Astrocyte (in vitro differentiated cells and primary cell): ENCODE results near the gene KCNN3. TPM values are rescaled to one million over a fixed set of nuclear protein-coding genes. Genes with fewer than 3 reads are reported as not detected.

Source experiments
- DNase-seq: peaks from one replicate; pipeline ENCODE4 v3.0.0-alpha.2; 2010; ENCODE audit warnings: low read depth
- FAIRE-seq: peaks from 2 replicates; lab custom pipeline; 2011; peaks lifted over from hg19 to GRCh38; lab: Jason Lieb, UNC
- H2AFZ ChIP-seq: 2 replicates; pipeline ENCODE4 v1.6.0; 2012; ENCODE audit warnings: low read depth, low read length, inconsistent platforms
- H3K27ac ChIP-seq: 2 replicates; pipeline ENCODE4 v1.5.1; 2011; ENCODE audit warnings: low read depth, low read length, inconsistent platforms
- H3K27me3 ChIP-seq: 2 replicates; pipeline ENCODE4 v1.6.0; 2011; ENCODE audit warnings: low read length, inconsistent platforms; ENCODE audit not compliant: insufficient read depth
- H3K36me3 ChIP-seq: 2 replicates; pipeline ENCODE4 v1.5.1; 2011; ENCODE audit warnings: low read length, inconsistent platforms; ENCODE audit not compliant: insufficient read depth
- H3K4me1 ChIP-seq: 2 replicates; pipeline ENCODE4 v1.5.1; 2011; ENCODE audit warnings: low read length, inconsistent platforms; ENCODE audit not compliant: insufficient read depth
- H3K4me2 ChIP-seq: 2 replicates; pipeline ENCODE4 v1.6.0; 2012; ENCODE audit warnings: low read length, inconsistent platforms
- H3K4me3 ChIP-seq: 2 replicates; pipeline ENCODE4 v1.5.1; 2011; ENCODE audit warnings: low read depth, mild to moderate bottlenecking, low read length, inconsistent platforms; ENCODE audit not compliant: insufficient read depth
- H3K79me2 ChIP-seq: 2 replicates; pipeline ENCODE4 v1.6.0; 2012; ENCODE audit warnings: mild to moderate bottlenecking, low read length, inconsistent platforms; ENCODE audit not compliant: insufficient read depth
- H3K9ac ChIP-seq: 2 replicates; pipeline ENCODE4 v1.6.0; 2012; ENCODE audit warnings: mild to moderate bottlenecking, low read length, inconsistent platforms
- H3K9me3 ChIP-seq: 2 replicates; pipeline ENCODE4 v1.5.1; 2012; ENCODE audit warnings: low read depth, mild to moderate bottlenecking, low read length, inconsistent platforms; ENCODE audit not compliant: insufficient read depth
- H4K20me1 ChIP-seq: 2 replicates; pipeline ENCODE4 v1.6.0; 2012; ENCODE audit warnings: low read length, inconsistent platforms; ENCODE audit not compliant: insufficient read depth
- H3K27ac Mint-ChIP-seq: one replicate; pipeline ENCODE4 v1.8.0; 2021; ENCODE audit warnings: mild to moderate bottlenecking, mixed read lengths; ENCODE audit not compliant: unreplicated experiment
- H3K27me3 Mint-ChIP-seq: one replicate; pipeline ENCODE4 v1.8.0; 2021; ENCODE audit warnings: low read depth, mixed read lengths; ENCODE audit not compliant: unreplicated experiment
- H3K36me3 Mint-ChIP-seq: one replicate; pipeline ENCODE4 v1.8.0; 2021; ENCODE audit warnings: low read depth, mixed read lengths; ENCODE audit not compliant: unreplicated experiment
- H3K4me1 Mint-ChIP-seq: one replicate; pipeline ENCODE4 v1.8.0; 2021; ENCODE audit warnings: low read depth, mixed read lengths; ENCODE audit not compliant: unreplicated experiment
- H3K4me3 Mint-ChIP-seq: one replicate; pipeline ENCODE4 v1.8.0; 2021; ENCODE audit warnings: mild to moderate bottlenecking, moderate library complexity, mixed read lengths; ENCODE audit not compliant: unreplicated experiment
- H3K9me3 Mint-ChIP-seq: one replicate; pipeline ENCODE4 v1.8.0; 2021; ENCODE audit warnings: mild to moderate bottlenecking, mixed read lengths; ENCODE audit not compliant: unreplicated experiment
- EZH2 ChIP-seq: IDR thresholded peaks from 2 replicates; pipeline ENCODE4 v1.6.1; 2012; ENCODE audit warnings: mild to moderate bottlenecking, low read length, inconsistent platforms; ENCODE audit not compliant: insufficient read depth
- total RNA-seq: library from RNA; stranded (reverse); gene quantifications from 2 replicates; pipeline ENCODE4 v1.2.1, GENCODE V29; 2021
- TF ChIP-seq, protein P1 (sequence below): IDR thresholded peaks from 2 replicates; pipeline ENCODE4 v1.5.1; 2011; ENCODE audit warnings: low read depth, mild to moderate bottlenecking, inconsistent platforms, low read length, moderate library complexity; ENCODE audit not compliant: insufficient read depth

Gene KCNN3
- total RNA-seq, 1 donor from 2014 or later, result 0.66 TPM

DNA sequence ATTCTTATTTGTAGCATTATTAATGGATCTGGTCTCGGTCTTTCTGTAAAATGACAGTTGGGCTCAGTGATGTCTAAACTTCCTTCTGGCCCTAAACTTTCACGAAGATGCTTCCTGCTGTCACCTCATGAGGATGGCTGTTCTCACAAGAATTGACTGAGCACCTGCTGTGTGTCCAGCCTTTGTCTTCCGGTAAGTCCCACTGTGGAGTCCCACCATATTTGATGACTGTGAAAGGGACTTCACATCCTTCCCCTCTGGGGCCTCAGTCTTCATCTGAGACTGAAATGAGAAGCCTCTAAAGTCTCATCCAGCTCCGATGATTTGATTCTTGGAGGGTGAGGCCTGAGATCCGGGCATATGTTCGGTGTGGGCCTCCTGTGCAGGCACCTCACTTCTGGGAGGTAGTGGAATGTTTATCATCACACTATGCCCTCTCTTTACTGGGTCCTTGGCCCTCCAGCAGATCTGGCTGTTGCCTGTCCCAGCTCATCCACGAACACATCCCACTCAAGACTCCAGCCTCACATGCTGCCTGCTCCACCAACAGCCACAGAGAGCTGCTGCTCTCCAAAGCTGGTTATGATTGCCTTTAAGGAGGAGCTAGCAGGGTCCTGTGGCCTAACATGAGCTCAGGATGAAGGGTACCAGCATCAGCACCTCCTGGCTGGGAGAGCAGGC is 95.8 kb downstream of the KCNN3 start:
- Mint-ChIP-seq H3K4me1 (peaks cover 9% of the 10 kb centered on the region), H3K27ac (no peak overlapping the region), H3K4me3 (no peak overlapping the region), H3K9me3 (no peaks in the 10 kb centered on the region), H3K27me3 (peaks cover 33% of the 10 kb centered on the region), H3K36me3 (no peaks in the 10 kb centered on the region)
- H2AFZ ChIP-seq, result peak overlapping the region; percentile 10
- H3K36me3 ChIP-seq, result no peaks in the 10 kb centered on the region
- no peaks in the 10 kb centered on the region for H3K79me2 ChIP-seq
- no peaks in the 10 kb centered on the region for H3K9me3 ChIP-seq
- no peak overlapping the region for H3K4me3 ChIP-seq
- DNase-seq, result no peak
- H3K4me2 ChIP-seq, result no peak overlapping the region
- no peak for TF ChIP-seq EZH2
- TF ChIP-seq, protein P1, sequence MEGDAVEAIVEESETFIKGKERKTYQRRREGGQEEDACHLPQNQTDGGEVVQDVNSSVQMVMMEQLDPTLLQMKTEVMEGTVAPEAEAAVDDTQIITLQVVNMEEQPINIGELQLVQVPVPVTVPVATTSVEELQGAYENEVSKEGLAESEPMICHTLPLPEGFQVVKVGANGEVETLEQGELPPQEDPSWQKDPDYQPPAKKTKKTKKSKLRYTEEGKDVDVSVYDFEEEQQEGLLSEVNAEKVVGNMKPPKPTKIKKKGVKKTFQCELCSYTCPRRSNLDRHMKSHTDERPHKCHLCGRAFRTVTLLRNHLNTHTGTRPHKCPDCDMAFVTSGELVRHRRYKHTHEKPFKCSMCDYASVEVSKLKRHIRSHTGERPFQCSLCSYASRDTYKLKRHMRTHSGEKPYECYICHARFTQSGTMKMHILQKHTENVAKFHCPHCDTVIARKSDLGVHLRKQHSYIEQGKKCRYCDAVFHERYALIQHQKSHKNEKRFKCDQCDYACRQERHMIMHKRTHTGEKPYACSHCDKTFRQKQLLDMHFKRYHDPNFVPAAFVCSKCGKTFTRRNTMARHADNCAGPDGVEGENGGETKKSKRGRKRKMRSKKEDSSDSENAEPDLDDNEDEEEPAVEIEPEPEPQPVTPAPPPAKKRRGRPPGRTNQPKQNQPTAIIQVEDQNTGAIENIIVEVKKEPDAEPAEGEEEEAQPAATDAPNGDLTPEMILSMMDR, result no peak
- no peak overlapping the region for H3K9ac ChIP-seq
- H3K27me3 ChIP-seq, result peaks cover 17% of the 10 kb centered on the region
- no peak for FAIRE-seq
- H3K27ac ChIP-seq, result no peak overlapping the region
- no peaks in the 10 kb centered on the region for H3K4me1 ChIP-seq
- no peaks in the 10 kb centered on the region for H4K20me1 ChIP-seq

DNA sequence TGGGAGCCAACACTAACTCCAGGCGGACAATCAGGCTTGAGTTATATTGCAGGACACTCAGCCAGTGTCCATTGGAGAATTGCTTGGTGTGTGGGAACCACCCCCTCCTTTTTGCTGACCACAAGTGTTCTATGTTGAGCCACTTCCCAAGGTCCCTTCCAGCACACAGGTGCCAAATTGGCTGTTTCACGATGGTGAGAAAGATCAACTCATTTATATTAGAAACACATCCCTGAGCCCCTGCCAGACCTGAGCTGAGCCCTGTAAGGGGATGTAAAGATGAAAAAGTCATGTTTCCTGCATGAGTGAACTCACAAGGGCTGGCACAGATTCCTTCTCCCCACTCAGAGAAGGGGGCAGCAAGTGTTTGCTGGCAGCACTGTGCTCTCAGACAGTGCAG is 96.5 kb downstream of the KCNN3 start:
- Histone ChIP-seq H3K9ac (no peak overlapping the region), H3K4me3 (no peak overlapping the region), H4K20me1 (no peaks in the 10 kb centered on the region), H3K27me3 (peaks cover 17% of the 10 kb centered on the region), H3K4me1 (no peaks in the 10 kb centered on the region), H3K36me3 (no peaks in the 10 kb centered on the region), H3K4me2 (no peak overlapping the region), H3K9me3 (no peaks in the 10 kb centered on the region), H3K27ac (no peak overlapping the region), H2AFZ (peak overlapping the region; percentile 10), H3K79me2 (no peaks in the 10 kb centered on the region)
- TF ChIP-seq, protein P1, result no peak
- TF ChIP-seq EZH2, result no peak
- FAIRE-seq, result no peak
- no peak for DNase-seq
- peaks cover 38% of the 10 kb centered on the region for H3K27me3 Mint-ChIP-seq
- H3K27ac Mint-ChIP-seq, result no peak overlapping the region
- no peak overlapping the region for H3K4me3 Mint-ChIP-seq
- H3K4me1 Mint-ChIP-seq, result peaks cover 9% of the 10 kb centered on the region
- H3K36me3 Mint-ChIP-seq, result no peaks in the 10 kb centered on the region
- H3K9me3 Mint-ChIP-seq, result no peaks in the 10 kb centered on the region
